ENCODE results near the gene MT1A. TPM values are rescaled to one million over a fixed set of nuclear protein-coding genes. Genes with fewer than 3 reads are reported as not detected.
"Not testable (repeated sequence)": the region's sequence is repeated elsewhere in the genome, so short reads cannot be mapped to it uniquely, and the experiment has no call there.

Gene MT1A
- total RNA-seq, 2 donors from 2014 or later: 0.74 to 1.5 TPM

DNA sequence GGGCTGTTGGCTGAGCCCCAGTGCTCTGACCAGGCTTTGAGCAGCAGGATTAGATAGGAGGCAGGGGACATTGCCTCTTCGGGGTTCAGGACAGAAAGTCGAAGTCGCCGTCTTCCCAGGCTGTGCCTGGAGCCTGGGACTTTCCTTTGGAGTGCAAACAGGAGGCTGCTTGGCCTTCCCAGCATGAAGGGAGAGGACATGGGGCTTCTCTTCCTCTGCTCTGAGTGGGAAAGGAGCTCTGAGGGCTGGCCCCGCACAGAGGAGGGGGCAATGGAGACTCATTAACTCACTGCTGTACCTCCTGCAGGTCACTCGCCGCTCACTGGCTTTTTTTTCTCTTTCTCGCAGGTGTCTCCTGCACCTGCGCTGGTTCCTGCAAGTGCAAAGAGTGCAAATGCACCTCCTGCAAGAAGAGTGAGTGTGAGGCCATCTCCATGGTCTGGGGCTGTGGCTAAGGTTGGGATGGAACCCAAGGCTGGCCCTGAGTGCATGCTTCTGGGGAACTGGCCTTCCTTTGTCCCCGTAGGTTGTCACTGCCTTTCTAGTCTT is 19.9 kb downstream of the MT1A start:
- H3K27me3 Mint-ChIP-seq (ENCODE audit: low read depth): peaks cover 16% of the 10 kb centered on the region
- no peak overlapping the region for H3K27ac Mint-ChIP-seq
- peaks cover 28% of the 10 kb centered on the region for H3K4me1 Mint-ChIP-seq (ENCODE audit: low read depth)
- no peaks in the 10 kb centered on the region for H3K9me3 Mint-ChIP-seq
- peak overlapping the region; percentile 92 to 98 for H3K4me3 Mint-ChIP-seq
- no peaks in the 10 kb centered on the region for H3K36me3 Mint-ChIP-seq (ENCODE audit: insufficient read depth in 2 of 2)
- no peak for ATAC-seq (replicated peaks in 1 of 2)
- no peak for DNase-seq

DNA sequence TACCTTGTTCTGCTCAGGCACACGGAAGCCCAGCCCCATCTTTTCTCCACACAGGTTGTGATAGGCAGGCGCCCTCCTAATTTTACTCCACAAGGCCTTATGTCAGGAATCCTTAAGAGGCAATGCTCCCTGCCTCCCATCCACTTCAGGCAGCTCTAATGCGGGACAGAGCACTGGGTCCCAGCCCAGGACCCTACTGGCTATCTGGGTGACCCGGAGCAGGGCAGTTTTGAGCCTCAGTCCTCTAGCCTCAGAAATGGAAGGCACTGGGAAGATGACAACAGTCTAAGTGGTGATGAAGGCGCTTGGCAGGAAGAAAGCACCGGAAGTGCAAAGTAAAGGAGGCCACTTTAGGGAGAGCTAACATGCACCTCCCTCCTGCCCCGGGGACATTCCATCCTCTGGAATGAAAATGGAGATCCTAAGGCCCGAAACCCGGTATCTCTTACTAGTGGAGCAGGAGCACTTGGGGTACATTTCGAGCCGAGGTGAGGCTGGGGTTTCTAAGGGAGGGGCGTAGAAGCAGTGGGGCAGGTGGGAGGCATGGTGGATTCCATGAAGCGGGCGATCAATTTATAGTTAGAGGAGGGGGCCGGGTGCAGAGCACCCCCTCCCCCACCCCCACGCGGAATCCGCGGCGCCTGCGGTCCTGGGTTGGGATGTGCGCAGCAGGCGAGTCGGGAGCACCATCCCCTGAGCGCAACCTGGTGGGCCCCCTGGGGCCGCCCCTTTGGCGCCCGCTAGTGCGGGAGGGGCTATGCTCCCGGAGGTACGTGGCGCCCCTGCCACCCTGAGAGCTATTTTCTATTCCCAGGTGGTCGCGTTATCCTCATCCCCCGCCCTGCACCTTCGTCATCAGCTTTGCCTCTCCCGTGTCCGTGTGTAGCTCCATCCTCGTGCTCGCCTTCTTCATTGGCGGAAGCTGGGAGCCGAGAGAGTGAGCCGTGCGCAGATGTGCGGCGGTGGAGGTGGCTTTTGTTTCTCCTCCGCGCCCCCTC is 24.2 kb downstream of the MT1A start:
- no peaks in the 10 kb centered on the region for H3K36me3 Mint-ChIP-seq (ENCODE audit: insufficient read depth in 2 of 2)

DNA sequence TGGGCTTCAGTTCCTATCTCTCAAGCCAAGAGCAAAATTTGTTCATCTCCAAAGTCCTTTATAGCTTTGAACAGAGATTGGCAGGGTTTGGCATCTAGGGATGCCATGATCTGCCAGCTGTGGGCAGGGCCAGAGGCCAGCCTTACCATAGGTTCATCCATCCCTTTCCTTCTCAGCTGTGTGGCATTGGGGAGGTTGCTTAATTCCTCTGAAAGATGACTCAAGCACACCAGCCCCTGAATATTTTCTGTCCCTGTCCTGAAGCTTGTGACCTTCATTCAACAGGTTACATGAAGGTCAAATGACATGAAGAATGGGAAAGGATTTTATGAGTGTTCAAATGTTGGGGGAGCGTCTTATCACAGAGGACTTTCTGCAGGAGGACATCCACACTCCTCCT is 26.0 kb downstream of the MT1A start:
- Mint-ChIP-seq H3K9me3 (no peaks in the 10 kb centered on the region), H3K27ac (no peak overlapping the region), H3K27me3 (ENCODE audit: low read depth) (peaks cover 56% of the 10 kb centered on the region), H3K4me3 (no peak overlapping the region), H3K36me3 (ENCODE audit: insufficient read depth in 2 of 2) (no peaks in the 10 kb centered on the region), H3K4me1 (ENCODE audit: low read depth) (peaks cover 55% of the 10 kb centered on the region)
- ATAC-seq (replicated peaks in 1 of 2) (no peak), DNase-seq (no peak)

More for the DNA sequence above, 24.2 kb downstream of the MT1A start:
- peak overlapping the region; percentile 82 to 89 for H3K4me3 Mint-ChIP-seq
- peaks cover 39% of the 10 kb centered on the region for H3K27me3 Mint-ChIP-seq (ENCODE audit: low read depth)
- peaks cover 48% of the 10 kb centered on the region for H3K4me1 Mint-ChIP-seq (ENCODE audit: low read depth)
- H3K27ac Mint-ChIP-seq: peak overlapping the region; percentile 50
- DNase-seq: peak; percentile 33 to 38
- peak; percentile 37 to 55 for ATAC-seq (replicated peaks in 1 of 2)
- no peaks in the 10 kb centered on the region for H3K9me3 Mint-ChIP-seq

- H3K27me3 Mint-ChIP-seq (ENCODE audit: low read depth): peaks cover 67% of the 10 kb centered on the region
- H3K4me1 Mint-ChIP-seq (ENCODE audit: low read depth): peaks cover 62% of the 10 kb centered on the region
- not testable (repeated sequence) for H3K9me3 Mint-ChIP-seq; H3K36me3 Mint-ChIP-seq (ENCODE audit: insufficient read depth in 2 of 2); H3K4me3 Mint-ChIP-seq; H3K27ac Mint-ChIP-seq
- peak in 1 of 2 donors; percentile 23 for DNase-seq
- ATAC-seq (replicated peaks in 1 of 2): peak; percentile 50 to 52
Measured at GRCh38 chr16:56665286-56666261, 27.1 kb downstream of the MT1A start.

DNA sequence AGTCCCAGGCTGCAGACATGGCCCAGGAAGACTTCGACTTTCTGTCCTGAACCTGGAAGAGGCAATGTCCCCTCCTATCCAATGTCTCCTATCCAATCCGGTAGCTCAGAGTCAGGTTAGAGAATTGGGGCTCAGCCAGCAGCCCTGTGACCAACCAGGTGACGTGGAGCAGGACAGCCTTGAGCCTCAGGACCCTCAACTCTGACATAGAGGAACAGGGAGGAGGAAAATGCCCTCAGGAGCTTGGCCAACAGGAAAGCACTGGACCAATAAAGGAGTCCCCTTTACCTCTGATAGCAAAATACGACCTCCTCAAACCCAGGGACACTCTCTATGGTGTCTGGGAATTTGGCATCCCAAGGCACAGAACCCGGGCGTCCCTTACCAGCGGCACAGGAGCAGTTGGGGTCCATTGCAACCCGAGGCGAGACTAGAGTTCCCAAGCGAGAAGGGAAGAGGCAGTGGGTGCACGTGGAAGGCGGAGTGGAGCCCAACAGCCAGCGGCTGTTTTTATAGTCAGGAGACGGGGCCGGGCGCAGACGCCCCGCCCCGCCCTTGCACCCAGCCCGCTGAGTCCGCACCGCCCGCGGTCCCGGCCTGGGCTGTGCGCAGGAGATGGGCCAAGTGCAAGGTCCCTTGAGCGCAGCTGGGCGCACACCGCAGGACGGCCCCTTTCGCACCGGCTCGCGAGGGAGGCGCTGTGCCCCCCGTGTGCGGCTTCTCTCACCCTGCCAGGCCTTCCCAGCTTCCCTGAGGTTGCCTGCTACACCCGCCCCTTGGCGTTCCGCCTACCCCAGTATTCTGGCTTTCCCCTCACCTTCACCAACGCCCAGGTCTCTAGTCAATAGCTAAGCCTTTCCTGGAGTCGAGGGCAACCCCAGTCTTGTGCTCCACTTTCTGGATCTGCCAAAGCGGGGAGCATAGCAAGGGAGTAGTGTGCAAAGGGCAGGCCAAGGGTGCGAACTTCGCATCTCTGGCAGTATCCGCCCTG is 29.4 kb downstream of the MT1A start, which contains the start of gene MT1G:
Gene MT1G, minus strand, starts transcription at position 485 of the 991 bp plus-strand sequence. Its CDS starts 72 bp downstream, at position 413.
- no peak within 1 kb of the TSS for H3K27ac Mint-ChIP-seq
- H3K36me3 Mint-ChIP-seq (ENCODE audit: insufficient read depth in 2 of 2): no peaks in the 10 kb centered on the region
- ATAC-seq (replicated peaks in 1 of 2): peak; percentile 72 to 79
- peaks cover 81% of the 10 kb centered on the region for H3K27me3 Mint-ChIP-seq (ENCODE audit: low read depth)
- H3K9me3 Mint-ChIP-seq: no peaks in the 10 kb centered on the region
- peaks cover 53% of the 10 kb centered on the region for H3K4me1 Mint-ChIP-seq (ENCODE audit: low read depth)
- peak within 1 kb of the TSS; percentile 72 to 75 for H3K4me3 Mint-ChIP-seq
- DNase-seq: peak; percentile 55 to 69

- Mint-ChIP-seq H3K27ac (no peak within 1 kb of the TSS), H3K27me3 (ENCODE audit: low read depth) (peaks cover 82% of the 10 kb centered on the region), H3K4me1 (ENCODE audit: low read depth) (peaks cover 46% of the 10 kb centered on the region), H3K4me3 (peak within 1 kb of the TSS; percentile 72 to 75), H3K9me3 (no peaks in the 10 kb centered on the region), H3K36me3 (ENCODE audit: insufficient read depth in 2 of 2) (no peaks in the 10 kb centered on the region)
- peak in 1 of 2 donors; percentile 46 for DNase-seq
- ATAC-seq (replicated peaks in 1 of 2): peak; percentile 25 to 39
Measured at GRCh38 chr16:56669005-56669839, 30.8 kb downstream of the MT1A start, which contains the start of gene MT1H. Gene MT1H (plus strand): TSS chr16:56669814. CDS start chr16:56669885, 71 bp downstream.

DNA sequence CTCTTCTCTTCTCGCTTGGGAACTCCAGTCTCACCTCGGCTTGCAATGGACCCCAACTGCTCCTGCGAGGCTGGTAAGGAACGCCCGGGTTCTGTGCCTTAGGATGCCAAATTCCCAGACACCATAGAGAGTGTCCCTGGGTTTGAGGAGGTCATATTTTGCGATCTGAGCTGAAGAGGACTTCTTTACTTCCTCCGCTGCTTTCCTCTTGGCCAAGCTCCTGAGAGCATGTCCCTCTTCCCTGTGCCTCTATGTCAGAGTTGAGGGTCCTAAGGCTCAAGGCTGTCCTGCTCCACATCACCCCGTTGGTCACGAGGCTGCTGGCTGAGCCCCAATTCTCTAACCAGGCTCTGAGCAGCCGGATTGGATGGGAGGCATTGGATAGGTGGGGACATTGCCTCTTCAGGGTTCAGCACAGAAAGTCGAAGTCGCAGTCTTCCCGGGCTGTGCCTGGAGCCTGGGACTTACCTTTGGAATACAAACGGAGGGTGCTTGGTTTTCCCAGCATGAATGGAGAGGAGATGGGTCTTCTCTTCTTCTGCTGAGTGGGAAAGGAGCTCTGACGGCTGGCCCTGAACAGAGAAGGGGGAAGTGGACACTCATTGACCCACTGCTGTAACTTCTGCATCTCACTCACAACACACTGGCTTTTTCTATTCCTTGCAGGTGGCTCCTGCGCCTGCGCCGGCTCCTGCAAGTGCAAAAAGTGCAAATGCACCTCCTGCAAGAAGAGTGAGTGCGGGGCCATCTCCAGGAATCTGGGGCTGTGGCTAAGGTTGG is 31.6 kb downstream of the MT1A start:
- Mint-ChIP-seq H3K27me3 (ENCODE audit: low read depth) (peaks cover 78% of the 10 kb centered on the region), H3K36me3 (ENCODE audit: insufficient read depth in 2 of 2) (no peaks in the 10 kb centered on the region), H3K27ac (no peak overlapping the region), H3K4me1 (ENCODE audit: low read depth) (peaks cover 41% of the 10 kb centered on the region), H3K9me3 (no peaks in the 10 kb centered on the region), H3K4me3 (peak overlapping the region; percentile 71 to 75)
- DNase-seq (no peak), ATAC-seq (replicated peaks in 1 of 2) (no peak)

DNA sequence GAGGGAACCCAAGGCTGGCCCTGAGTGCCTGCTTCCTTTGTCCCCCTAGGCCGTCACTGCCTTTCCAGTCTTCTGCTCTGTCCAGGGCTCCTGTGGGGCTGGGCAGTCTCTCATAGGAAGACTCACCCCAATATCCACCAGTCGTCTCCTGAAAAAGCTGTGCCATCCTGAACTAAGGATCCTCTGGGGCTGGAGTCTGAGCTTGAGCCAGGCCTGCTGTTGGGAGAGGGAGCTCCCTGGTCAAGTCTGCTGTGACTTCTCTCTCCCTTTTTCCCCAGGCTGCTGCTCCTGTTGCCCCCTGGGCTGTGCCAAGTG is 32.1 kb downstream of the MT1A start:
- H3K4me3 Mint-ChIP-seq: peak overlapping the region in 1 of 2 donors; percentile 42
- H3K27me3 Mint-ChIP-seq (ENCODE audit: low read depth): peaks cover 84% of the 10 kb centered on the region
- DNase-seq (no peak), ATAC-seq (replicated peaks in 1 of 2) (no peak)
- H3K27ac Mint-ChIP-seq: no peak overlapping the region
- H3K4me1 Mint-ChIP-seq (ENCODE audit: low read depth): peaks cover 40% of the 10 kb centered on the region
- no peaks in the 10 kb centered on the region for H3K36me3 Mint-ChIP-seq (ENCODE audit: insufficient read depth in 2 of 2)
- no peaks in the 10 kb centered on the region for H3K9me3 Mint-ChIP-seq

DNA sequence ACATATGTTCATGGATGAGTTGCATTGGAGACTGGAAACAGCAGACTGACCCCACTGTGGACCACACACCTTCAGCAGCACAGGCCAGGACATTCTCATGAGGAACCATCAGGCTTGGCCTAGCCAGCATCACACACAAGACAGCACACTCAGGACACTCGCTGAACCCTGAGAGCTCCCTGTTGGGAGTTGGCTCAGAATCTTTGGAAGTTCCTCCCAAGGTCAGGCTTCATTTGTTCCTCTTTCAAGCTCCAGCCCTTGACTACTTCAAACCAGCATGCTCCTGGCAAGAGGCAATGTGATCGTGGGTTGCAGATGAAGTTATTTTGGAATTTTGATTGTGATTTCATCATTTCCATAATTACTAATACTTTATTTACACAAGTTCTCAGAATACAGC is 33.2 kb downstream of the MT1A start:
- DNase-seq; H3K27ac Mint-ChIP-seq; H3K9me3 Mint-ChIP-seq; ATAC-seq (replicated peaks in 1 of 2); H3K4me3 Mint-ChIP-seq; H3K36me3 Mint-ChIP-seq (ENCODE audit: insufficient read depth in 2 of 2): not testable (repeated sequence)
- Mint-ChIP-seq H3K27me3 (ENCODE audit: low read depth) (peaks cover 80% of the 10 kb centered on the region), H3K4me1 (ENCODE audit: low read depth) (peaks cover 51% of the 10 kb centered on the region)

DNA sequence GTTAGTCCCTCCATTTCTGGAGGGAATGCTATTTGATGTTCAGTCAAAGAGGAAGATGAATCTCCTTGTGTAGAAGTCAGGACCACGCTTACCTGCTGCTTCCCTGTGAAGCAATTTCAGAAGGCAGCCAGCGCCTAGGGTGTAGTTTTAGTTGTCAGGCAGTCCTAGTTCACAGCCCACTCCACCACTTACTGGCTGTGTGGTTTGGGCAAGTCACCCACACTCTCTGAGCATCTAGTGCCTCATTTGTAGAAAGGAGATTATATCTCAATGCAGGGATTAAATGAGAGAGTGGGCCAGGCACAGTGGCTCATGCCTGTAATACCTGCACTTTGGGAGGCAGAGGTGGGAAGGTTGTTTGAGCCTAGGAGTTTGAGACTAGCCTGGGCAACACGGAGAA is 33.7 kb downstream of the MT1A start:
- Mint-ChIP-seq H3K4me1 (ENCODE audit: low read depth) (peaks cover 50% of the 10 kb centered on the region), H3K27me3 (ENCODE audit: low read depth) (peaks cover 75% of the 10 kb centered on the region)
- not testable (repeated sequence) for DNase-seq; H3K27ac Mint-ChIP-seq; H3K36me3 Mint-ChIP-seq (ENCODE audit: insufficient read depth in 2 of 2); H3K9me3 Mint-ChIP-seq; H3K4me3 Mint-ChIP-seq
- peak; percentile 24 to 41 for ATAC-seq (replicated peaks in 1 of 2)

Measured in activated T-cell treated with anti-CD3 and anti-CD28 coated beads, Interleukin-2, amount 50 U/mL, for 72 hours (primary cell).